Measurements from ENCODE around the gene PDE8A. TPM values are rescaled to one million over a fixed set of nuclear protein-coding genes. Genes with fewer than 3 reads are reported as not detected.

The PDE8A gene
- total and polyA plus RNA-seq, 2 of the 4 experiments (the other 2 are of a cell fraction), result 32.4 to 35.9 TPM

DNA sequence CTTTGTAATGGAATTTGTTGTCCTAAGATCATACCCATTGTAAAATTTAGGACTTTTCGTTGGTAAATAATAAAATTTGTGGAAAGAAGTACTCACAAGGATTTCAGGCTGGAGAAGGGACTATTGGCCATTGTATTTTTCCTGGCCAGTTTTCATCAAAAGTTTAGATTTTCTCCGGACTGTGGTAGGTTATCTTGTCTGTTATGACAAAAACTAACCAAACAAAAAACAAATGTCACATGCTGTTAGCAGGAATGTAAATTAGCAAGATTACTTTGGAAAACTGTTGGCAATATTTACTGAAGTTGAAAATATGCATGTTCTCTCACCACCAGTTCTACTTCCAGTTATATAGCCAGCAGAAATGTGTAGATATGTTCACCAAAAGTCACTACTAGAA lies 27.8 kb downstream of the PDE8A start (continued):
- TF ChIP-seq, protein P1, sequence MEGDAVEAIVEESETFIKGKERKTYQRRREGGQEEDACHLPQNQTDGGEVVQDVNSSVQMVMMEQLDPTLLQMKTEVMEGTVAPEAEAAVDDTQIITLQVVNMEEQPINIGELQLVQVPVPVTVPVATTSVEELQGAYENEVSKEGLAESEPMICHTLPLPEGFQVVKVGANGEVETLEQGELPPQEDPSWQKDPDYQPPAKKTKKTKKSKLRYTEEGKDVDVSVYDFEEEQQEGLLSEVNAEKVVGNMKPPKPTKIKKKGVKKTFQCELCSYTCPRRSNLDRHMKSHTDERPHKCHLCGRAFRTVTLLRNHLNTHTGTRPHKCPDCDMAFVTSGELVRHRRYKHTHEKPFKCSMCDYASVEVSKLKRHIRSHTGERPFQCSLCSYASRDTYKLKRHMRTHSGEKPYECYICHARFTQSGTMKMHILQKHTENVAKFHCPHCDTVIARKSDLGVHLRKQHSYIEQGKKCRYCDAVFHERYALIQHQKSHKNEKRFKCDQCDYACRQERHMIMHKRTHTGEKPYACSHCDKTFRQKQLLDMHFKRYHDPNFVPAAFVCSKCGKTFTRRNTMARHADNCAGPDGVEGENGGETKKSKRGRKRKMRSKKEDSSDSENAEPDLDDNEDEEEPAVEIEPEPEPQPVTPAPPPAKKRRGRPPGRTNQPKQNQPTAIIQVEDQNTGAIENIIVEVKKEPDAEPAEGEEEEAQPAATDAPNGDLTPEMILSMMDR (conservative IDR thresholded peaks at IDR 0.05; ENCODE audit: low read depth, low read length), result no peak

DNA sequence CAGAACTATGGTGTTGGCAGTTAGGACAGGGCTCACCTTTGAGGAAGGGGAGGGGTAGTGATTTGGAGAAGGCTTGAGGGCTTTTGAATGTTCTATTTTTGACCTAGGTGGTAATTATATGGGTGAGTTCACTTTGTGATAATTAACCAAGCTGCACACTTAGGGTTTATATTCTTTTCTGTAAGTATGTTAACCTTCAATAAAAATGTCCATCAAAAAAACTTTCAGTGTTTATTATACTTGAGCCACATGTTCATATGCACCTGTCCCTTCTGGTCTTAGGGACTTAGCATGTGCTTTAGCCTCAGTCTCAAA lies 28.4 kb downstream of the PDE8A start:
- Histone ChIP-seq H3K14ac (replicated peaks; ENCODE audit: low read depth, low read length) (no peak overlapping the region), H4K91ac (ENCODE audit: insufficient read depth, low read depth, low read length) (no peak overlapping the region), H2AFZ (replicated peaks; ENCODE audit: low read length, poor library complexity) (no peak overlapping the region), H3K56ac (ENCODE audit: extremely low read depth, insufficient read depth, low read length) (no peak overlapping the region), H3K27ac (ENCODE audit: insufficient read depth, low read length) (no peak overlapping the region), H3K79me1 (ENCODE audit: low read depth in 1 of 2, low read length in 2 of 2) (peaks cover 36 to 77% of the 10 kb centered on the region in 2 experiments), H3K9ac (ENCODE audit: low read depth, low read length) (no peak overlapping the region), H3K9me1 (ENCODE audit: insufficient read depth, low read length) (peaks cover 18% of the 10 kb centered on the region), H3K4me2 (ENCODE audit: low read depth, low read length) (peak overlapping the region; percentile 36; the same call in 1 of the 2 replicates), H4K5ac (ENCODE audit: low read depth, low read length) (no peak overlapping the region), H3K9me3 (ENCODE audit: control insufficient read depth, insufficient read depth, low read length) (no peaks in the 10 kb centered on the region), H4K8ac (ENCODE audit: low read depth in 2 of 2, low read length in 2 of 2) (no peak overlapping the region), H3K27me3 (ENCODE audit: control insufficient read depth, insufficient read depth, low read length) (no peaks in the 10 kb centered on the region), H2BK15ac (ENCODE audit: low read depth, low read length) (no peak overlapping the region), H3K18ac (ENCODE audit: low read depth, low read length) (no peak overlapping the region), H3K23ac (ENCODE audit: low read depth, low read length) (0 out of 2 replicates have a peak overlapping the region, but pooled peaks have one; percentile 20), H2BK120ac (ENCODE audit: low read depth, low read length) (no peak overlapping the region), H3K4me1 (ENCODE audit: control insufficient read depth, insufficient read depth, low read length) (peaks cover 21% of the 10 kb centered on the region), H2BK5ac (ENCODE audit: low read depth, low read length, poor library complexity, severe bottlenecking) (no peak overlapping the region), H2AK9ac (replicated peaks; ENCODE audit: low read depth, low read length, poor library complexity) (no peak overlapping the region), H3K4me3 (ENCODE audit: insufficient read depth, low read depth, low read length) (no peak overlapping the region), H4K20me1 (ENCODE audit: insufficient read depth, low read length) (peaks cover 67% of the 10 kb centered on the region), H3K4ac (ENCODE audit: low read depth, low read length) (no peak overlapping the region), H2AK5ac (ENCODE audit: low read depth, low read length) (no peak overlapping the region), H3K36me3 (ENCODE audit: control insufficient read depth, insufficient read depth, low read length) (no peaks in the 10 kb centered on the region), H2BK20ac (ENCODE audit: low read depth, low read length) (no peak overlapping the region)
- ChIA-PET CTCF (no interaction called here), POLR2A (ENCODE audit: unreplicated experiment) (no interaction called here)
- no TSS peak for BruUV-seq (replicated peaks)
- TF ChIP-seq FOS (IDR thresholded peaks at IDR 0.05; ENCODE audit: low read depth, low read length), result no peak
- no peak for TF ChIP-seq NFE2L2 (IDR thresholded peaks at IDR 0.05; ENCODE audit: low read depth, low read length)
- no peak for TF ChIP-seq RFX5 (IDR thresholded peaks at IDR 0.05; ENCODE audit: low read depth, low read length)
- no peak for TF ChIP-seq SMC3 (IDR thresholded peaks at IDR 0.05; ENCODE audit: low read depth, low read length)
- no peak for TF ChIP-seq CEBPB (IDR thresholded peaks at IDR 0.05; ENCODE audit: low read depth, low read length)
- TF ChIP-seq USF2 (IDR thresholded peaks at IDR 0.05; ENCODE audit: low read depth, low read length), result no peak
- no peak for TF ChIP-seq BHLHE40 (IDR thresholded peaks at IDR 0.05; ENCODE audit: low read depth, low read length)
- TF ChIP-seq POLR2A (IDR thresholded peaks at IDR 0.05; ENCODE audit: low read depth, low read length), result no peak
- TF ChIP-seq, protein P2, sequence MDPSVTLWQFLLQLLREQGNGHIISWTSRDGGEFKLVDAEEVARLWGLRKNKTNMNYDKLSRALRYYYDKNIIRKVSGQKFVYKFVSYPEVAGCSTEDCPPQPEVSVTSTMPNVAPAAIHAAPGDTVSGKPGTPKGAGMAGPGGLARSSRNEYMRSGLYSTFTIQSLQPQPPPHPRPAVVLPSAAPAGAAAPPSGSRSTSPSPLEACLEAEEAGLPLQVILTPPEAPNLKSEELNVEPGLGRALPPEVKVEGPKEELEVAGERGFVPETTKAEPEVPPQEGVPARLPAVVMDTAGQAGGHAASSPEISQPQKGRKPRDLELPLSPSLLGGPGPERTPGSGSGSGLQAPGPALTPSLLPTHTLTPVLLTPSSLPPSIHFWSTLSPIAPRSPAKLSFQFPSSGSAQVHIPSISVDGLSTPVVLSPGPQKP (IDR thresholded peaks at IDR 0.05; ENCODE audit: borderline replicate concordance, low read depth, low read length), result no peak
- TF ChIP-seq MAFK (IDR thresholded peaks at IDR 0.05; ENCODE audit: low read depth, low read length), result no peak
- TF ChIP-seq, protein P1 (conservative IDR thresholded peaks at IDR 0.05; ENCODE audit: low read depth, low read length), result no peak
- DNase-seq (no peak), ATAC-seq (ENCODE audit: low read depth) (no peak)
- intact Hi-C loops (cut with micrococcal nuclease) (no loop called here), in situ Hi-C loops (cut with MboI; ENCODE audit: low sequenced_read_pairs) (loop anchor here (10.0 kb wide), 1 partner anchor 65 kb away; no protein-coding TSS in a partner anchor), dilution Hi-C loops (cut with HindIII; ENCODE audit: low sequenced_read_pairs, unreplicated experiment) (no loop called here)
